HG02884 (cell line): ENCODE measurements around the gene TBC1D9.

Experiments used
- ATAC-seq: cut with Tn5 transposase; IDR thresholded peaks from one replicate; pipeline ENCODE4 v1.9.1; 2021; ENCODE audit warnings: mild to moderate bottlenecking, moderate library complexity; ENCODE audit not compliant: unreplicated experiment

TBC1D9 gene

GRCh38 chr4:140659943-140660700 is 96.1 kb downstream of the TBC1D9 start:
- no peak for ATAC-seq

DNA sequence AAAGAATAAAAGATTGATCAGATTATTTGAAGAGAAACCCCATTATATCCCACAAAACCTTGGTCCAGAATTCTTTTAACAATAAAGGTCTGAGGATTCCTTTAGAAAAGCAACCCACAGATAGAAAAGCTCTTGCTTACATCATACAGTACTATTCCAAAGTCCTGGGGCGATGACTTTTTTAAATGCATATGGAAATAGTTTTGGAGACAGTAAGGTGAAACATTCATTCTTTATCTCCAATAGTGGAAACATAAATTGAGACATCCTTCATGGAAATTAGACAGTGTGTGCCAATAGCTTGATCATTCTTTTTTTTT is 101.7 kb downstream of the TBC1D9 start:
- no peak for ATAC-seq

GRCh38 chr4:140653718-140654494 is 102.3 kb downstream of the TBC1D9 start:
- ATAC-seq: no peak

- ATAC-seq: no peak
Observed at GRCh38 chr4:140652601-140653000, 103.6 kb downstream of the TBC1D9 start.

DNA sequence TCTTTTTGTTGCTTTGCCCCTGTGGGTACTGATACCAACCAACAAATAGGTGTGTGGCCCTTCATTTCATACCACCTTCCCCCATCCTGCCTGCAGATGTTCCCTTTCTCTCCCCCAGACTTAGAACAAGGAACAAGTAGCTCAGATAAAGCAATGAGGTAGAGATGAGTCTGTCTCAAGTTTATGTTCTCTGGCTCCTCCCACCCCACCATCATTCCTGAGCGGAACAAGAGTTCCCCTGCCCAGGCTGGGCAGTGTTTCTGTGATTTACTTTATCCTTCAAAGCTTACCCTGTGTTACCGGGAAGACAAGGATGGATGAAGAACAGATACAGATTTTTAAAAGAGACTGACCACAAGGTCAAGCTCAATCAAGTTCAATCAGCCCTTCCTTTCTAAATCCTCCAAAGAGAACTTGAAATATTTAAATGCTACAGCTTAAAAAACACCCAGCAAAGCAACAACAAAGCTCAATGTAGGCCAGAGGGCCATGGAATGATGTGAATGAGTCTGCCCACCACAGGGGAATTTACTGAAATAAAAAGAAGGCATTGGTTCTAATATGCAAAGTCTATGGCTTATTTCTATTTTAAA is 107.4 kb downstream of the TBC1D9 start:
- ATAC-seq: no peak

DNA sequence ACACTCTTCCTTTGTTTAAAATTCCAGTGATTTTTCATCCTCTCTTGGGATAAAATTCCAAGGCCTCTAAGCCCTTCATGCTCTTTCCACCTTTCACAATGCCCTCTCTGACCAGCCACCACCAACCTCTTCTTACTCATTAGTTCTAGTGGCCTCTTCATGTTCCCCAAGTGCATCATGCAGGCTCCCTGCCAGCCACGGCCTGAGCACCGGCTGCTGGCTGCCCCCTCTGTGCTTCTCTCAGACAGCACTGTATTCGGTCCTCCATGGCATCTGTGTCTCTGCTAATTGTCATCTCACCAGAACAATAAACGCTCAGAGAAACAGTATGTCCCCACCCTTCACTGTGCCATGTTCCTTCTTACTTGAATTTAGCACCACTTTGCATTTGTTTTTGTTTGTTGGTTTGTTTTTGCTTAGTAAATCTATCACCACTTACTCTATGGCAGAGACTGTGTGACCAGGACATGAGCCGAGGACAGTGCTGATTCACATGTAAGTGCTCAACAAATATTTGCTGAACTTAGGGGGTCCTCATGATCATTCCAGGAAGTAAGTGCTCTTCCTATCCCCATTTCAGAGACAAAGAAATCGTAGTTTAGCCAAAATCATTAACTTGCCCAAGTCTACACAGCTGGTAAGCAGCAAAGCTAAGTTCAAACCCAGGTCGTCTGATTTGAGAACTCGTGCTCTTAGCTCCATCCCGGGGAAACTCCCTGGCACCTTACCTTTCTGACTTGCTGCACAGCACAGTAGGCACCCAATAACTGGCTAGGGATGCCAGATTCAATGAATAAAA is 110.4 kb downstream of the TBC1D9 start:
- ATAC-seq: no peak

DNA sequence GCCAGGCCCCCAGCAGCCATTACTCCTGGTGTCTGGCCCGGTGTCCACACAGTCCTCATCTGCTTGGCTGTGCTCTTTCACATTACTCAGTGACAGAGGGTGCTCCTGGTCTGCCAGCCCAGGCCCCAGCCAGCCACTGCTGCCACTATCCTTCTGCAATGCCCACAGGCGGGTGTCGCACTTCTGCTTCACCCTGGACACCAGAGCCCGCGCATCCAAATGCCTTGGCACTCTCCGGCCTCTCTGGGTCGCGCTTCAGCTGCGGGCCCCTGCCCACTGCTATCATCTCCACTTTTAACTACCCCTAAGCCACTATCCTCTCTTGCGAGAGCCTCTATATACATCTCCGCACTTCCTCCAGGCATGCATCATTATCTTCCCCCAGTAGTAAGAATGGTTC is 111.0 kb downstream of the TBC1D9 start:
- ATAC-seq: no peak

- ATAC-seq: no peak
Observed at GRCh38 chr4:140644470-140645185, 111.6 kb downstream of the TBC1D9 start.

DNA sequence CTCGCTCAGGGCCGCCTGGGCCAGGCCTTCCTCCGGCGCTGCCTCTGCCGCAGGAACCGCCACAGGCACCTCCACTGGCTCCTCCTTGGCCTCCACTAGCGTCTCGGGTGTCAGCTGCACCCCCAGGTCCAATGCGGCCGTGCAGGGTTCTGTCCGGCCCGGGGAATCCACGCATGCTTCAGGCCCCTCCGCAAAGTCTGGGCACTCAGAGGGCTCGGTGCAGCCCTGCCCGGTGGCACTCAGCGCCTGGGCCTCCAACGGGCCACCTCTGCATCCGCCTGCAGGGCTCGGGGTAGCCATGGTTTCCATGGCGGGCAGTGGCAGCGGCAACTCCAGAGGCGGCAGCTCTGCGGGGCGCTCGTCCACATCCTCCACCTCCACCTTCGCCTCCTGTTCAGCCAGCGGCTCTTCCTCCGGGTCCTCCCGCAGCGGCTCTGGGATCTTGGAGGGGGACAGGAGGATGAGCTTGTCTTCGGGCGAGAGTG is 112.6 kb downstream of the TBC1D9 start:
- no peak for ATAC-seq

DNA sequence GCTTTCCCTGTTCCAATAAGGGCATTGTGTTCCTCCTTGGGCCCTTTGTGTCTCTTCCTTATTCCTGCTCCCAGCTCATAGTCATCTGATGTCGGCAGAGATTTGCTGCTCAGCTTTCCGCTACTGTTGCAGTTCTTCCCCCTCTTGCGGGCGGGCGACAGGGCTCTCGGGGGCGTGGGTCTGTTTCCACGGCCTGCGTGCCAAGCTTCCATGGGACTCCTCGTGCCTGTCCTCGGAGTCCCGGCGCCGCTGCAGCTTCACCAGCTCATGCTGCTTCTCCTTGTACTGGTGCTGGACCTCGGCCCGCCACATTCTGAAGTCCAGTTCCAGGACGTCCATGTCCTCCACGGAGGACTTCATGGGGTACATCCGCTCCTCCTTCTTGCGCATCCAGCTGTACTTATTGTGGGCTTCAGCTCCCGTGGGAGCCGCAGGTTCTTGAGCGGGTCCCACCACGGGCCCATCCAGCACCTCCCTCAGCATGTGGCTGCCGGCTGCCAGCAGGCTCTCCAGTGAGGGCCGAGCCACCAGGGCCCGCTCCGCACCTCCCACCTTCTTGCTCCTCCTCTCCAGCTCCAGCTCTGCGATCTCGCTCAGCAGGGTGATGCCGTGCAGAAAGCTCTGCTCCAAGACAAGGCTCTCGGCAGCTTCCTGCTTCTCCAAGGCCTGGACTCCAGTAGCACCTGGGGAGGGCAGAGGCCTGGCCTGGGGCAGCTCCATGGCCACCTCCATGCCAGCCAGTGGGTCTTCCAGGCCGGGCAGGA is 113.3 kb downstream of the TBC1D9 start:
- ATAC-seq: no peak

- no peak for ATAC-seq
Observed at GRCh38 chr4:140641789-140642439, 114.3 kb downstream of the TBC1D9 start.

- ATAC-seq: no peak
Observed at GRCh38 chr4:140641105-140641555, 115.1 kb downstream of the TBC1D9 start.

GRCh38 chr4:140640150-140640748 is 115.9 kb downstream of the TBC1D9 start:
- ATAC-seq: no peak

DNA sequence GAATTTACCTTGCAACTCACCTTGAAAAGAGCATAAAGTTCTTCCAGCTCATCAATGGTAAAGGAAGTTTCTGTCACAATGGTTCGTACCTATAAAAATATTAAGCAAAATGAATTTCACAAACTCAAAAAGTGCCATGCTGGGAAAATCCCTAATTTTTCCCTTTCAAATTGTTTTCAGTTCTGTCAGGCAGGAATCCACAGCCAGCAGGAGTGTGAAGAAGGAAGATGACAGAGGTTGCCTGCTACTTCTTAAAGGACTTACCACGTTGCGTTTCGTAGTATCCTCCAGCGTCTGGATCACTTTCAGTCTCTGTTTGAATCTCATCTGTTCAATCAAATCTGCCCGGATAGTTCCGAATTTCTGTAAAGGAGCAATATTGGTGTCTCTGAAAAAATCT is 117.1 kb downstream of the TBC1D9 start:
- ATAC-seq: no peak

- ATAC-seq: peak; percentile 91
Observed at GRCh38 chr4:140637836-140638235, 118.3 kb downstream of the TBC1D9 start.

DNA sequence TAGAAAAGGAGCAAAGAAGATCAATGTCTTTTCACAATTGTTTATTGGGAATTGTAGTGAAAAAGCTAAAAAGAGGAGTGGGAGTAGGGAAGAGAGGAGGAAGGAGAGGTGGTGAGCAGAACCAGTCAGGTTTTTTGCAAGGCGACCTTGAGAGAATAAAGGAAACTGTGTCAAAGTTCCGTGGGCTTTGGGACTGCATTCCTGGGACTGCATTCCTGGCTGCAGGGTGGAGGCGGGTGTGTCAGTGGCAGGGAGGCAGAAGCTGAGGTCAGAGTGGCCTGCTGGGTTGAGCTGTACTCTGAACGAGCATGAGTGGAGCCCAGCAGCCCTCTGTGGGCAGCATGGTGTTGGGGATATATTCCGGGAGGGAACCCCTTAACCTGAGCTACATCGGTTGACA is 120.6 kb downstream of the TBC1D9 start:
- no peak for ATAC-seq

- ATAC-seq: no peak
Observed at GRCh38 chr4:140633951-140634350, 122.2 kb downstream of the TBC1D9 start.

DNA sequence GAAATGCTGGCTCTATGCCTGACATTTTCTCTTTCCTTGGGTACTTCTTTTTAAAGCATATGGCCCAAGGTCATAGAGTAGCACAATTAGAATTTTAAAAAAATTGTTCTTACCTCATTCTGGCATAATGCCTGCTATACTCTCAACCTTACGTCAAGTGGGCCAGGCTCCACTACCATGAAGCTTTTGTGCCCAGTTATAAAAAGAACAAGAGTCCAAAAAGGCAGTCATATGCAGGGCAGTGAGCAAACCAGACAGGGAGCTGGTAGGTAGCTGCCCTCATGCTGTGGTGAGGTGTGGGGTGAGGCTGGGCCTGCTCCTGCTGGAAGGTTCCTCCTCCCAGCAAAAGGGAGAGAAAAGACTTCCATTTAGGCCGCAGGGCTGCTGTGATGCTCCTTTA is 123.1 kb downstream of the TBC1D9 start:
- ATAC-seq: no peak

GRCh38 chr4:140630246-140630645 is 125.9 kb downstream of the TBC1D9 start:
- no peak for ATAC-seq
